HEK293 (cell line): Measurements from ENCODE around the gene HTR7.

Source experiments
- REST ChIP-seq: fragments of 450-650 bp; formaldehyde crosslinking; IDR thresholded peaks from 2 replicates; pipeline ENCODE4 v1.5.1; 2016; ENCODE audit warnings: missing biosample characterization, missing genetic modification characterization
- ZBTB11 ChIP-seq: fragments of 450-650 bp; formaldehyde crosslinking; conservative IDR thresholded peaks from 2 replicates; pipeline ENCODE4 v1.5.1; 2016; ENCODE audit warnings: low read depth, missing biosample characterization, missing genetic modification characterization
- ZNF830 ChIP-seq: fragments of 450-650 bp; IDR thresholded peaks from 2 replicates; pipeline ENCODE4 v1.5.0; 2018; ENCODE audit warnings: missing biosample characterization, missing genetic modification characterization, low read depth, mild to moderate bottlenecking, moderate library complexity
- TF ChIP-seq, protein P1 (sequence below): fragments of 450-650 bp; formaldehyde crosslinking; IDR thresholded peaks from 2 replicates; pipeline ENCODE4 v1.5.1; 2016; ENCODE audit warnings: missing biosample characterization, missing genetic modification characterization

- TF ChIP-seq ZNF830 (tag by site-specific recombination) (no peak), REST (no peak), ZBTB11 (tag by site-specific recombination) (no peak)
- TF ChIP-seq, protein P1, sequence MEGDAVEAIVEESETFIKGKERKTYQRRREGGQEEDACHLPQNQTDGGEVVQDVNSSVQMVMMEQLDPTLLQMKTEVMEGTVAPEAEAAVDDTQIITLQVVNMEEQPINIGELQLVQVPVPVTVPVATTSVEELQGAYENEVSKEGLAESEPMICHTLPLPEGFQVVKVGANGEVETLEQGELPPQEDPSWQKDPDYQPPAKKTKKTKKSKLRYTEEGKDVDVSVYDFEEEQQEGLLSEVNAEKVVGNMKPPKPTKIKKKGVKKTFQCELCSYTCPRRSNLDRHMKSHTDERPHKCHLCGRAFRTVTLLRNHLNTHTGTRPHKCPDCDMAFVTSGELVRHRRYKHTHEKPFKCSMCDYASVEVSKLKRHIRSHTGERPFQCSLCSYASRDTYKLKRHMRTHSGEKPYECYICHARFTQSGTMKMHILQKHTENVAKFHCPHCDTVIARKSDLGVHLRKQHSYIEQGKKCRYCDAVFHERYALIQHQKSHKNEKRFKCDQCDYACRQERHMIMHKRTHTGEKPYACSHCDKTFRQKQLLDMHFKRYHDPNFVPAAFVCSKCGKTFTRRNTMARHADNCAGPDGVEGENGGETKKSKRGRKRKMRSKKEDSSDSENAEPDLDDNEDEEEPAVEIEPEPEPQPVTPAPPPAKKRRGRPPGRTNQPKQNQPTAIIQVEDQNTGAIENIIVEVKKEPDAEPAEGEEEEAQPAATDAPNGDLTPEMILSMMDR (tag by site-specific recombination): no peak
Observed at GRCh38 chr10:90817128-90817889, 40.5 kb downstream of the HTR7 start.
